Measurements from ENCODE around the gene TBC1D2B. TPM values are rescaled to one million over a fixed set of nuclear protein-coding genes. Genes with fewer than 3 reads are reported as not detected.
A peak's percentile ranks its signal among the peaks of the same experiment; 100 is the strongest.

The TBC1D2B gene
- total and polyA plus RNA-seq, 8 donors, result 9.3 to 61.7 (median 38.8) TPM

GRCh38 chr15:78058401-78058935, 19.0 kb downstream of the TBC1D2B start:
- intact Hi-C loops (cut with DNase I; ENCODE audit: low total_unique reads), result no loop called here
- DNase-seq, result no peak
- H3K9me3 ChIP-seq, result no peaks in the 10 kb centered on the region
- no peaks in the 10 kb centered on the region for H3K27me3 ChIP-seq
- peak overlapping the region in 4 of 5 donors; percentile 4 to 98 (median 84) for H3K27ac ChIP-seq
- WGBS, 5 donors, result 86 to 93% (median 90%) methylated on average over 5 to 10 of the region's 10 CpGs
- H3K4me3 ChIP-seq, result no peak overlapping the region
- H3K36me3 ChIP-seq, result peaks cover 0 to 6% (median 3%) of the 10 kb centered on the region in 4 donors
- TF ChIP-seq POLR2AphosphoS5 (IDR thresholded peaks at IDR 0.05) (no peak), EP300 (IDR thresholded peaks at IDR 0.05) (no peak), POLR2A (IDR thresholded peaks at IDR 0.05) (no peak)
- TF ChIP-seq, protein P1, sequence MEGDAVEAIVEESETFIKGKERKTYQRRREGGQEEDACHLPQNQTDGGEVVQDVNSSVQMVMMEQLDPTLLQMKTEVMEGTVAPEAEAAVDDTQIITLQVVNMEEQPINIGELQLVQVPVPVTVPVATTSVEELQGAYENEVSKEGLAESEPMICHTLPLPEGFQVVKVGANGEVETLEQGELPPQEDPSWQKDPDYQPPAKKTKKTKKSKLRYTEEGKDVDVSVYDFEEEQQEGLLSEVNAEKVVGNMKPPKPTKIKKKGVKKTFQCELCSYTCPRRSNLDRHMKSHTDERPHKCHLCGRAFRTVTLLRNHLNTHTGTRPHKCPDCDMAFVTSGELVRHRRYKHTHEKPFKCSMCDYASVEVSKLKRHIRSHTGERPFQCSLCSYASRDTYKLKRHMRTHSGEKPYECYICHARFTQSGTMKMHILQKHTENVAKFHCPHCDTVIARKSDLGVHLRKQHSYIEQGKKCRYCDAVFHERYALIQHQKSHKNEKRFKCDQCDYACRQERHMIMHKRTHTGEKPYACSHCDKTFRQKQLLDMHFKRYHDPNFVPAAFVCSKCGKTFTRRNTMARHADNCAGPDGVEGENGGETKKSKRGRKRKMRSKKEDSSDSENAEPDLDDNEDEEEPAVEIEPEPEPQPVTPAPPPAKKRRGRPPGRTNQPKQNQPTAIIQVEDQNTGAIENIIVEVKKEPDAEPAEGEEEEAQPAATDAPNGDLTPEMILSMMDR (IDR thresholded peaks at IDR 0.05), result no peak
- H3K4me1 ChIP-seq, result peaks cover 69 to 98% (median 92%) of the 10 kb centered on the region in 4 donors

- intact Hi-C loops (cut with DNase I; ENCODE audit: low total_unique reads), result no loop called here
- H3K4me1 ChIP-seq, result peaks cover 68 to 97% (median 86%) of the 10 kb centered on the region in 4 donors
- H3K9me3 ChIP-seq, result no peaks in the 10 kb centered on the region
- WGBS, 5 donors, result 66 to 92% (median 71%) methylated on average over 5 of the region's 5 CpGs
- TF ChIP-seq EP300 (IDR thresholded peaks at IDR 0.05) (no peak), POLR2A (IDR thresholded peaks at IDR 0.05) (no peak)
- TF ChIP-seq, protein P1 (IDR thresholded peaks at IDR 0.05), result no peak
- H3K4me3 ChIP-seq, result no peak overlapping the region
- DNase-seq, result no peak
- H3K27me3 ChIP-seq, result no peaks in the 10 kb centered on the region
- H3K36me3 ChIP-seq, result peaks cover 0 to 12% (median 10%) of the 10 kb centered on the region in 4 donors
- peak overlapping the region; percentile 4 to 98 (median 77) for H3K27ac ChIP-seq
These were observed 19.7 kb downstream of the TBC1D2B start for GRCh38 chr15:78057803-78058202.

DNA sequence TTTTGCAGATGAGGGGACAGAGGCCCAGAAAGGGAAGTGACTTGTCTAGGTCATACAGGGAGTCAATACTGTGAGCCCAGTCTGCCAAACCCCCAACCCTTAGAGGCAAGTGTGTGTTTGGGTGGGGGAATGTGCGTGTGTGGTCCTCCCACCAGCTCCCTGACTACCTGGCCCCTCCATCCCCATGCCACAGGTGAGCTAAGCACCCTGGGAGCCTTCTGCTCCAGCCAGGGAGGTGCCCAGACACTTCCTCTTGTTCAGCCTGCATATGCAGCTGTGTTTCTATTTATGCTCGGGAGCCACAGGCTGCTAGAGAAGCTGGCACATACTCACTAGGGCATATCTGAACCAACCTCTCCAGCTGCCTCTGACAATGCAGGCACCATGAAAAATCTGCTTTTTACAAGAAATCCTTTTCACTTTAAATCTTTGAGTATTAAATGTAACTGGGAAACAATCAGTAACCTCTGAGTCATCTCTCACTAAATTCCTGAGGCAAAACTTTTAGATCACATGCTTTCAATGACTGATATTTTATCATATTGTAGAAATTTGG, 20.7 kb downstream of the TBC1D2B start:
- 16 to 36% (median 33%) methylated on average over 2 of the region's 2 CpGs for WGBS, 5 donors
- Histone ChIP-seq H3K9me3 (no peaks in the 10 kb centered on the region), H3K27ac (peak overlapping the region; percentile 70 to 98 (median 77)), H3K4me1 (peaks cover 69 to 97% (median 86%) of the 10 kb centered on the region in 4 donors), H3K4me3 (no peak overlapping the region), H3K27me3 (no peaks in the 10 kb centered on the region), H3K36me3 (peaks cover 0 to 18% (median 13%) of the 10 kb centered on the region in 4 donors)
- intact Hi-C loops (cut with DNase I; ENCODE audit: low total_unique reads), result no loop called here
- DNase-seq, result peak; percentile 43 to 64
- TF ChIP-seq POLR2AphosphoS5 (IDR thresholded peaks at IDR 0.05) (peak in 1 of 3 donors; percentile 15), EP300 (IDR thresholded peaks at IDR 0.05) (no peak)

- Histone ChIP-seq H3K27me3 (no peaks in the 10 kb centered on the region), H3K36me3 (peaks cover 0 to 18% (median 13%) of the 10 kb centered on the region in 4 donors), H3K4me1 (peaks cover 73 to 97% (median 87%) of the 10 kb centered on the region in 4 donors), H3K9me3 (no peaks in the 10 kb centered on the region), H3K4me3 (no peak overlapping the region), H3K27ac (peak overlapping the region; percentile 70 to 98 (median 77))
- TF ChIP-seq POLR2A (IDR thresholded peaks at IDR 0.05), result no peak
- TF ChIP-seq, protein P1 (IDR thresholded peaks at IDR 0.05), result no peak
- WGBS, 5 donors, result 17 to 36% (median 25%) methylated on average over 2 of the region's 2 CpGs
- DNase-seq, result peak in 1 of 2 donors; percentile 58
- intact Hi-C loops (cut with DNase I; ENCODE audit: low total_unique reads), result no loop called here
These were observed 21.4 kb downstream of the TBC1D2B start for GRCh38 chr15:78055919-78056713.

All from stomach (tissue), 9 donors.